Liver (tissue), 9 donors: ENCODE results near the gene CCDC201. TPM values are rescaled to one million over a fixed set of nuclear protein-coding genes. Genes with fewer than 3 reads are reported as not detected.

Source experiments
- DNase-seq: peaks from one replicate; pipeline ENCODE4 v3.0.0-alpha.2; 2017; ENCODE audit warnings: low spot score
- H3K27ac ChIP-seq, 2 donors: one replicate each; pipeline ENCODE4 v1.7.0; 2013; ENCODE audit warnings: inconsistent platforms in 2 of 2, low read length in 2 of 2, control low read depth in 1 of 2, low read depth in 1 of 2, mild to moderate bottlenecking in 1 of 2
- H3K27me3 ChIP-seq, 4 donors: one replicate each; pipeline versions ENCODE4 v1.6.1 to v1.7.0; 2013; ENCODE audit warnings: low read length in 3 of 4, inconsistent platforms in 1 of 4, mild to moderate bottlenecking in 1 of 4, moderate library complexity in 1 of 4; ENCODE audit not compliant: control insufficient read depth in 4 of 4, insufficient read depth in 4 of 4
- H3K36me3 ChIP-seq, 4 donors: one replicate each; pipeline versions ENCODE4 v1.6.1 to v1.7.0; 2013; ENCODE audit warnings: low read length in 3 of 4, mild to moderate bottlenecking in 3 of 4, low read depth in 1 of 4, moderate library complexity in 1 of 4; ENCODE audit not compliant: control insufficient read depth in 4 of 4, insufficient read depth in 3 of 4
- H3K4me1 ChIP-seq, 4 donors: one replicate each; pipeline versions ENCODE4 v1.6.1 to v1.7.0; 2013; ENCODE audit warnings: low read length in 3 of 4, mild to moderate bottlenecking in 3 of 4, moderate library complexity in 1 of 4; ENCODE audit not compliant: control insufficient read depth in 4 of 4, insufficient read depth in 4 of 4
- H3K4me3 ChIP-seq, 3 donors: one replicate each; pipeline versions ENCODE4 v1.6.1 to v1.7.0; 2013; ENCODE audit warnings: low read length in 3 of 3, control low read depth in 1 of 3, low read depth in 1 of 3, mild to moderate bottlenecking in 1 of 3
- H3K9ac ChIP-seq, 2 donors: one replicate each; pipeline ENCODE4 v1.7.0; 2013; ENCODE audit warnings: low read length in 2 of 2, mild to moderate bottlenecking in 2 of 2, moderate library complexity in 2 of 2, control low read depth in 1 of 2, low read depth in 1 of 2
- H3K9me3 ChIP-seq, 4 donors: one replicate each; pipeline versions ENCODE4 v1.6.1 to v1.7.0; 2013; ENCODE audit warnings: low read length in 3 of 4; ENCODE audit not compliant: control insufficient read depth in 4 of 4
- EGR1 ChIP-seq, 2 donors: IDR thresholded peaks; 2 replicates each; pipeline ENCODE4 v1.6.1; 2016 to 2018; ENCODE audit warnings: antibody characterized with exemption in 2 of 2, low read depth in 2 of 2
- FOXA1 ChIP-seq: IDR thresholded peaks from 2 replicates; pipeline ENCODE4 v1.6.1; 2016; ENCODE audit warnings: antibody characterized with exemption
- FOXA2 ChIP-seq: IDR thresholded peaks from 2 replicates; pipeline ENCODE4 v1.6.1; 2016; ENCODE audit warnings: antibody characterized with exemption
- GABPA ChIP-seq, 2 donors: IDR thresholded peaks in 1 of 2; conservative IDR thresholded peaks in 1 of 2; 2 replicates each; pipeline ENCODE4 v1.6.1; 2016; ENCODE audit warnings: antibody characterized with exemption in 2 of 2, mild to moderate bottlenecking in 1 of 2, moderate library complexity in 1 of 2
- HNF4A ChIP-seq, 2 donors: conservative IDR thresholded peaks; 2 replicates each; pipeline ENCODE4 v1.6.1; 2016; ENCODE audit warnings: antibody characterized with exemption in 2 of 2, mild to moderate bottlenecking in 2 of 2
- HNF4G ChIP-seq: IDR thresholded peaks from 2 replicates; pipeline ENCODE4 v1.6.1; 2016; ENCODE audit warnings: antibody characterized with exemption
- JUND ChIP-seq, 2 donors: IDR thresholded peaks; 2 replicates each; pipeline ENCODE4 v1.6.1; 2016; ENCODE audit warnings: antibody characterized with exemption in 2 of 2
- NR2F2 ChIP-seq: IDR thresholded peaks from 2 replicates; pipeline ENCODE4 v1.6.1; 2016; ENCODE audit warnings: antibody characterized with exemption
- RAD21 ChIP-seq, 2 donors: IDR thresholded peaks; 2 replicates each; pipeline ENCODE4 v1.6.1; 2016; ENCODE audit warnings: antibody characterized with exemption in 2 of 2, mild to moderate bottlenecking in 2 of 2
- RXRA ChIP-seq, 2 donors: IDR thresholded peaks; 2 replicates each; pipeline ENCODE4 v1.6.1; 2017 to 2018; ENCODE audit warnings: antibody characterized with exemption in 2 of 2, mild to moderate bottlenecking in 1 of 2
- SP1 ChIP-seq: IDR thresholded peaks from 2 replicates; pipeline ENCODE4 v1.6.1; 2018; ENCODE audit warnings: antibody characterized with exemption, mild to moderate bottlenecking
- TAF1 ChIP-seq: conservative IDR thresholded peaks from 2 replicates; pipeline ENCODE4 v1.6.1; 2016; ENCODE audit warnings: antibody characterized with exemption, mild to moderate bottlenecking
- YY1 ChIP-seq: IDR thresholded peaks from 2 replicates; pipeline ENCODE4 v1.6.1; 2016; ENCODE audit warnings: antibody characterized with exemption, mild to moderate bottlenecking
- WGBS: extraction: QIAGEN DNeasy Blood & Tissue Kit; methylation state at CpG from one replicate; pipeline ENCODE4 v1.1.7; 2013; 5-methylcytosine and 5-hydroxymethylcytosine counted together
- polyA plus RNA-seq, 2 donors: library from polyadenylated mRNA; stranded (reverse) in 1 of 2; unstranded in 1 of 2; fragments of 200-250 nt in 1 of 2; fragments of >200 nt in 1 of 2; fragmentation: Nextera tagmentation in 1 of 2; extraction: Ambion mirVana in 1 of 2; gene quantifications; one replicate each; pipeline versions ENCODE4 v1.2.1 to v1.2.3, GENCODE V29; 2013 to 2015
- total RNA-seq, 2 donors: library from RNA; depleted of rRNA; stranded (reverse); fragments of >200 nt; gene quantifications; one replicate each; pipeline ENCODE4 v1.2.3, GENCODE V29; 2014
- TF ChIP-seq, protein P1 (sequence below): IDR thresholded peaks from 2 replicates; pipeline ENCODE4 v1.6.1; 2016; ENCODE audit warnings: antibody characterized with exemption
- TF ChIP-seq, protein P2 (sequence below): IDR thresholded peaks from 2 replicates; pipeline ENCODE4 v1.6.1; 2016; ENCODE audit warnings: antibody characterized with exemption
- TF ChIP-seq, protein P3 (sequence below): IDR thresholded peaks from 2 replicates; pipeline ENCODE4 v1.6.1; 2016; ENCODE audit warnings: antibody characterized with exemption, mild to moderate bottlenecking
- TF ChIP-seq, protein P4 (sequence below): IDR thresholded peaks from 2 replicates; pipeline ENCODE4 v1.6.1; 2016; ENCODE audit warnings: antibody characterized with exemption
- TF ChIP-seq, protein P5 (sequence below): fragments of 150-350 bp; IDR thresholded peaks from 2 replicates; pipeline ENCODE4 v1.5.1; 2017; ENCODE audit warnings: improper control_type of control experiment, low read depth, low read length; ENCODE audit not compliant: missing input control
- donor health status: healthy.
- donor health status: healthy.
- donor health status: healthy.
- donor health status: healthy.
- donor health status: healthy.

CCDC201 gene
- total and polyA plus RNA-seq, 4 donors: not detected

DNA sequence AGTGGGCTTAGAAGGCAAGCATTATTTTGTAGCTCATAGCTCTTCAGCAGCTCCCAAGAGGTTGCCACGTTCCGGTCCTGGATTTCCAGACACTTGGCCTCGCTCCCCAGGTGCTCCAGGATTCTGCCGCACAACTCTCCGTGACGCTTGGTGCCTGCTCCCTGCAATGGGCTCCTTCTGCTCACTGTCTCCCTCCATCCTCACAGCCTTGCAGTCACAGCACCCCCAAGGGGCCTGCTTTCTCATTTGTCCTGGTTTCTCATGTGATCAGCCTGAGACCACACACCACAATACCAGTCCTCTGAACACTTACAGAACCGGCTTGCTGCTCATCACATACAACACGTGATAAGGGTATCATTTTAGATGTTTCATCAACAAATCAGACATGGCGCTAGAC is 38.4 kb upstream of the CCDC201 start:
- Histone ChIP-seq H3K27me3 (no peaks in the 10 kb centered on the region), H3K9me3 (no peaks in the 10 kb centered on the region), H3K36me3 (peaks cover 0 to 6% (median under 1%) of the 10 kb centered on the region in 4 donors), H3K27ac (no peak overlapping the region), H3K9ac (no peak overlapping the region), H3K4me1 (no peaks in the 10 kb centered on the region), H3K4me3 (no peak overlapping the region)
- WGBS: 80% methylated on average over 9 of the region's 9 CpGs
- no peak for DNase-seq
- TF ChIP-seq TAF1 (no peak), HNF4G (no peak), RXRA (IDR thresholded peaks at IDR 0.05) (no peak), EGR1 (IDR thresholded peaks at IDR 0.05; ENCODE audit: low read depth in 2 of 2) (no peak), FOXA1 (no peak), FOXA2 (no peak), HNF4A (conservative IDR thresholded peaks at IDR 0.05) (no peak), SP1 (no peak), YY1 (no peak)
- TF ChIP-seq, protein P1, sequence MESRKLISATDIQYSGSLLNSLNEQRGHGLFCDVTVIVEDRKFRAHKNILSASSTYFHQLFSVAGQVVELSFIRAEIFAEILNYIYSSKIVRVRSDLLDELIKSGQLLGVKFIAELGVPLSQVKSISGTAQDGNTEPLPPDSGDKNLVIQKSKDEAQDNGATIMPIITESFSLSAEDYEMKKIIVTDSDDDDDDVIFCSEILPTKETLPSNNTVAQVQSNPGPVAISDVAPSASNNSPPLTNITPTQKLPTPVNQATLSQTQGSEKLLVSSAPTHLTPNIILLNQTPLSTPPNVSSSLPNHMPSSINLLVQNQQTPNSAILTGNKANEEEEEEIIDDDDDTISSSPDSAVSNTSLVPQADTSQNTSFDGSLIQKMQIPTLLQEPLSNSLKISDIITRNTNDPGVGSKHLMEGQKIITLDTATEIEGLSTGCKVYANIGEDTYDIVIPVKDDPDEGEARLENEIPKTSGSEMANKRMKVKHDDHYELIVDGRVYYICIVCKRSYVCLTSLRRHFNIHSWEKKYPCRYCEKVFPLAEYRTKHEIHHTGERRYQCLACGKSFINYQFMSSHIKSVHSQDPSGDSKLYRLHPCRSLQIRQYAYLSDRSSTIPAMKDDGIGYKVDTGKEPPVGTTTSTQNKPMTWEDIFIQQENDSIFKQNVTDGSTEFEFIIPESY: no peak
- TF ChIP-seq, protein P2, sequence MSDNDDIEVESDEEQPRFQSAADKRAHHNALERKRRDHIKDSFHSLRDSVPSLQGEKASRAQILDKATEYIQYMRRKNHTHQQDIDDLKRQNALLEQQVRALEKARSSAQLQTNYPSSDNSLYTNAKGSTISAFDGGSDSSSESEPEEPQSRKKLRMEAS: no peak
- TF ChIP-seq, protein P3, sequence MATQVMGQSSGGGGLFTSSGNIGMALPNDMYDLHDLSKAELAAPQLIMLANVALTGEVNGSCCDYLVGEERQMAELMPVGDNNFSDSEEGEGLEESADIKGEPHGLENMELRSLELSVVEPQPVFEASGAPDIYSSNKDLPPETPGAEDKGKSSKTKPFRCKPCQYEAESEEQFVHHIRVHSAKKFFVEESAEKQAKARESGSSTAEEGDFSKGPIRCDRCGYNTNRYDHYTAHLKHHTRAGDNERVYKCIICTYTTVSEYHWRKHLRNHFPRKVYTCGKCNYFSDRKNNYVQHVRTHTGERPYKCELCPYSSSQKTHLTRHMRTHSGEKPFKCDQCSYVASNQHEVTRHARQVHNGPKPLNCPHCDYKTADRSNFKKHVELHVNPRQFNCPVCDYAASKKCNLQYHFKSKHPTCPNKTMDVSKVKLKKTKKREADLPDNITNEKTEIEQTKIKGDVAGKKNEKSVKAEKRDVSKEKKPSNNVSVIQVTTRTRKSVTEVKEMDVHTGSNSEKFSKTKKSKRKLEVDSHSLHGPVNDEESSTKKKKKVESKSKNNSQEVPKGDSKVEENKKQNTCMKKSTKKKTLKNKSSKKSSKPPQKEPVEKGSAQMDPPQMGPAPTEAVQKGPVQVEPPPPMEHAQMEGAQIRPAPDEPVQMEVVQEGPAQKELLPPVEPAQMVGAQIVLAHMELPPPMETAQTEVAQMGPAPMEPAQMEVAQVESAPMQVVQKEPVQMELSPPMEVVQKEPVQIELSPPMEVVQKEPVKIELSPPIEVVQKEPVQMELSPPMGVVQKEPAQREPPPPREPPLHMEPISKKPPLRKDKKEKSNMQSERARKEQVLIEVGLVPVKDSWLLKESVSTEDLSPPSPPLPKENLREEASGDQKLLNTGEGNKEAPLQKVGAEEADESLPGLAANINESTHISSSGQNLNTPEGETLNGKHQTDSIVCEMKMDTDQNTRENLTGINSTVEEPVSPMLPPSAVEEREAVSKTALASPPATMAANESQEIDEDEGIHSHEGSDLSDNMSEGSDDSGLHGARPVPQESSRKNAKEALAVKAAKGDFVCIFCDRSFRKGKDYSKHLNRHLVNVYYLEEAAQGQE: no peak
- TF ChIP-seq, protein P4, sequence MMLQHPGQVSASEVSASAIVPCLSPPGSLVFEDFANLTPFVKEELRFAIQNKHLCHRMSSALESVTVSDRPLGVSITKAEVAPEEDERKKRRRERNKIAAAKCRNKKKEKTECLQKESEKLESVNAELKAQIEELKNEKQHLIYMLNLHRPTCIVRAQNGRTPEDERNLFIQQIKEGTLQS: no peak

DNA sequence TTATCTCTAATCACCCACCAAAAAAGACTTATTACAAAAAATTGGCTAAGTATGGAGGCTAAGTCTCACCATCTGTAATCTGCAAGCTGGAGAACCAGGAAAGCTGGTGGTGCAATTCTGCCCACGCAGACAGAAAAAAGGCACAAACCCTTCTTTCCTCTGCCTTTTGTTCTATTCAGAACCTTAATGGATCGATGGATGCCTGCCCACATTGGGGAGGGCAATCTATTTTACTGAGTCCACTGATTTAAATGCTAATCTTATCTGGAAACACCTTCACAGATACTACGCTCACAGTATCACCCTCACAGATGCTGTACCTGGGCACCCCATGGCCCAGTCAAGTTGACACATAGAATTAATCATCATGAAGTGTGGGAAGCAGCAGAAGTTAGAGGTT is 38.0 kb upstream of the CCDC201 start:
- Histone ChIP-seq H3K4me1 (no peaks in the 10 kb centered on the region), H3K9me3 (no peaks in the 10 kb centered on the region), H3K4me3 (no peak overlapping the region), H3K36me3 (peaks cover 0 to 3% (median under 1%) of the 10 kb centered on the region in 4 donors), H3K9ac (no peak overlapping the region), H3K27me3 (no peaks in the 10 kb centered on the region), H3K27ac (no peak overlapping the region)
- WGBS: 88% methylated on average over 3 of the region's 3 CpGs
- no peak for DNase-seq
- TF ChIP-seq FOXA2 (no peak), NR2F2 (no peak), YY1 (no peak), GABPA (IDR thresholded peaks at IDR 0.05 in 1 of 2, conservative IDR thresholded peaks at IDR 0.05 in 1 of 2) (no peak), JUND (IDR thresholded peaks at IDR 0.05) (no peak), TAF1 (no peak), HNF4G (no peak), RAD21 (IDR thresholded peaks at IDR 0.05) (no peak), RXRA (IDR thresholded peaks at IDR 0.05) (no peak), FOXA1 (no peak)
- TF ChIP-seq, protein P2: no peak
- TF ChIP-seq, protein P1: no peak
- TF ChIP-seq, protein P3: no peak
- TF ChIP-seq, protein P5, sequence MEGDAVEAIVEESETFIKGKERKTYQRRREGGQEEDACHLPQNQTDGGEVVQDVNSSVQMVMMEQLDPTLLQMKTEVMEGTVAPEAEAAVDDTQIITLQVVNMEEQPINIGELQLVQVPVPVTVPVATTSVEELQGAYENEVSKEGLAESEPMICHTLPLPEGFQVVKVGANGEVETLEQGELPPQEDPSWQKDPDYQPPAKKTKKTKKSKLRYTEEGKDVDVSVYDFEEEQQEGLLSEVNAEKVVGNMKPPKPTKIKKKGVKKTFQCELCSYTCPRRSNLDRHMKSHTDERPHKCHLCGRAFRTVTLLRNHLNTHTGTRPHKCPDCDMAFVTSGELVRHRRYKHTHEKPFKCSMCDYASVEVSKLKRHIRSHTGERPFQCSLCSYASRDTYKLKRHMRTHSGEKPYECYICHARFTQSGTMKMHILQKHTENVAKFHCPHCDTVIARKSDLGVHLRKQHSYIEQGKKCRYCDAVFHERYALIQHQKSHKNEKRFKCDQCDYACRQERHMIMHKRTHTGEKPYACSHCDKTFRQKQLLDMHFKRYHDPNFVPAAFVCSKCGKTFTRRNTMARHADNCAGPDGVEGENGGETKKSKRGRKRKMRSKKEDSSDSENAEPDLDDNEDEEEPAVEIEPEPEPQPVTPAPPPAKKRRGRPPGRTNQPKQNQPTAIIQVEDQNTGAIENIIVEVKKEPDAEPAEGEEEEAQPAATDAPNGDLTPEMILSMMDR: no peak
